ENCODE measurements around the gene LMO7.

Gene LMO7

DNA sequence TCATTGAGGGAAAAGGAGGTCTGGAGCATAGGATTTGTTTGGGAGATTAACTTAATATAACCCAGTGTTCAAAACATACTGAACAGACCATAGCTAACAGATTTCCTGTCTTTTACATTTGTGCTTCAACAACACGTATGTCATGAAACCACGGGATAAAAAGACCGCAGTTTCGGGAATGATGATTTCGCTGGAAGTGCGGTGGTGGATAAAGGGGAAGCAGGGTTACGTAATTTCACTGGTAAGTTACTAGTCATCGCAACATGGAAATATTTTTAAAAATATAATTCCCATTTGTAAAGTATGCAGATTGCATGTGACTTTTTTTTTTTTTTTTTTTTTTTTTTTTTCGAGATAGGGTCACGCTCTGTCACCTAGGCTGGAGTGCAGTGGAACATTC lies 237.4 kb downstream of the LMO7 start:
- no peak for DNase-seq (ENCODE audit: insufficient read length, low spot score)
- FAIRE-seq, result no peak

DNA sequence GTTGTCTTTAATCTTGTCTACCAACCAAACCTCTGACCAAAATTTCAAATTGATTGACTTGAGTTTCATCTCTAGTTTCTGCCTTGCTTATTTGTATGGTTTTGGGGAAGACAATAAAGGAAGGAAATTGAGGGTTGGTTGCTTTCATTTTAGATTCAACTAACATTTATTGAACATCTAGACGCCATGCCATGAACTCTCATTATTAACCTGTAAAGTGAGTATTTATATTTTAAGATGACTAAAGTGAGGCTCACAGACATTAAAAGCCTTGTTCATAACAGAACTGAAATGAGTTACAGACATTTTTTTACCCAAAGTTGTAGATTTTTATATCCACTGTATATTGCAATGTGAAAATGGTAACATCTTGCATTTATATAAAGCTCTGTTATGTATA lies 239.3 kb downstream of the LMO7 start:
- DNase-seq (ENCODE audit: insufficient read length, low spot score), result no peak
- FAIRE-seq, result no peak

DNA sequence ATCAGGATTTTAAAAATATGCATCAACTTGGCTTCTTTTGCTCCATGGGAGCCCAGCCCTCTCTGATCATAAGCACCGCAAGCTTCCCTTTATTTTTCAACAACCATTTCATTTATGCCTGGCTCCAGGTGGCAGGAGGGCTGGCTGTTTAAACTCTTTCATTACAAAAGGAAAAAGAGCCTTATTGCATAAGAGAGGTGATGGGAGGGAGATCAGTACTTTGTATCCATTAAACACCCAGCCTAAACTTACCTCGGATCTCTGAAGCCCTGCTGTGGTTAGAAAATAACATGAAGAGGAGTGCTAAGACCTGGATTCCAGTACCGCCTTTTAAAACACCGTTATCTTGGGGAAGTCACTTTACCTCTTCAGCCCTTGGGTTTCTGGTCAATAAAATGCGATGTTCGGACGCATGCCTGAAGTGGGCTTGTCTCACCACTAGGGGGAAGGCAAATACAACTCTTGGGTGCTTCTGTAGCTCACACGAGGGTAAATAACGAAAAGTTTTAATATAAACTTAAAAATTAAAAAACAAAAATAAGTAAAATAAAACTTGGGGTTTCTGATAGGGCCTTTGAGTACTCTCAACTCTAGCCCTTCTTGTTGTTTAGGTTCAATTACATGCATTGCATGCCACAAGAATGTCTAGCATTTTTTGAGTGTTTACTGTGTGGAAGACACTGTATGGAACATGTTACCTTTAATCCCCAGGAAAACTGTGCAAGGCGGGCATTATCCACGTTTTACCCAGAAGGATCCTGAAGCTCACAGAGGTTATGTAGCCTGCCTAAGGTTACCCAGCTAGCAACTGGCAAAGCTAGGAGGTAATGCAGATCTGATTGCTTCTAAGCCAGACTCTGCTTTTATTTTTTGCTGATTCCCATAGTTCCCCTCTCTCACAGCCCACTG lies 240.3 kb downstream of the LMO7 start:
- DNase-seq (ENCODE audit: insufficient read length, low spot score) (peak; percentile 20), FAIRE-seq (no peak)

DNA sequence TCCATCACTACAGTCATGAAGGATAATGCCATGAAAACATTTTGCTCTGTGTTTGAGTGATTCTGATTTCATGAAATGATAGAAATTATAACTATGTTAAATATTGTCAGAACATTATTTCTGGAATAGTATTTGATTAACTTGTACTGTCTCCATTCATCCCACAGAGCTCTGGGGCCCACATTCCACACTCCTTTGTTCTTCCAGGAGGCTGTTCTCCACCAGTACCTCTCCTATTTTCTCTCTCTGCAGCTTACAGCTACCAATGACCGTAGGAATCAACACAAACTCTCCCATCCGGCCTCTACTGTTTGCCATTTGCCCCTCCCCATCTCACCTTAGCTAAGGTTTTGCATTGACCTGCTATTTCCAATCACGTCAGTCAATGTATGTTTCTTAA lies 240.9 kb downstream of the LMO7 start:
- DNase-seq (ENCODE audit: insufficient read length, low spot score), result no peak
- no peak for FAIRE-seq

DNA sequence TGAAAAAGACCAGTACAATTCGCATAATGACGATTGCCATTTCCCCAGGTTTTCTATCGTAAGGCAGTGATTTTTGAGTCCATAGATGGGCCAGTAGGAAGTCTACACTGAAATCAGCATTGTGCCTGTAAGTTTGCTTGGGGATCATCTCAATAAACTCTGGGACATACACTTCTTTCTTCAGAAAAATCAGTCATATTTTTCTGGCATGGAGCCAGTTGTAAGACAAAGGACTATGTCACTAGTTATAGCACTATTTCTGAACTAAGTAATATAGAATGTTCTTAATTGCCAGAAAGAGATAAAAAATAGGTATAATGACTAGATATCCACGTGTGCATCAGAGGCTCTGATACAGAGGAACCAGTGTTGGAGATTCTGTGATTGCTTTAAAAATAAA lies 243.5 kb downstream of the LMO7 start:
- DNase-seq (ENCODE audit: insufficient read length, low spot score) (no peak), FAIRE-seq (no peak)

DNA sequence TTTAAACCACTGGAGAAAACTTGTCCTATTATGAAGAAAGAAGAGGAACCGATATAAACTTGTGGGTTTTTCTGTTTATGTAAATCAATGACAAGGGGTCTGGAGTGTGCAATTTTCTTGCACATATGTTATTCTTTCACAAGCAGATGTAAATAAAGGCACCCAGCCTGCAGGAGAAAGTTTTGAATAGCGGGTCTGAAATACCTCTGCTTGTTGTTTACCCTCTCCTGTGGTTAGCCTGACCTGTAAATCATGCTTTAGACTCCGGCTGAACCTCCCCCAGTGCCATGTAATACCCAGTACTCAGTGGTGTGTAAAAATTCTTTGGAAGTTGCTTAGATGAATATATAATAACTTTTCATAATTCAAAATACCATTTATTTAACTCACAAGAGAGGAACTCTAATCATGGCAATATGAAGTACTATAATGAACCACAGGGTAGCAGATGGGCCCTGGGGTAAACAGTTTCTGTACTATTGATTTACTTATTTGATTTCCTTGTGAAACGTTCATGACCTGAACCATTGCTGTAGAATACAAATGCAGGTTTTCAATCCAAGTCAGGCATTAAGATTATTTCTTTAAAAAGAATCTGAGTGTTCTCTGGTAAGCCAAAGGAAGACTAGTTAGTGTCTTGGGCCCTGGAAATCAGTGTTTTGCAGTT lies 245.1 kb downstream of the LMO7 start:
- FAIRE-seq, result no peak
- no peak for DNase-seq (ENCODE audit: insufficient read length, low spot score)

DNA sequence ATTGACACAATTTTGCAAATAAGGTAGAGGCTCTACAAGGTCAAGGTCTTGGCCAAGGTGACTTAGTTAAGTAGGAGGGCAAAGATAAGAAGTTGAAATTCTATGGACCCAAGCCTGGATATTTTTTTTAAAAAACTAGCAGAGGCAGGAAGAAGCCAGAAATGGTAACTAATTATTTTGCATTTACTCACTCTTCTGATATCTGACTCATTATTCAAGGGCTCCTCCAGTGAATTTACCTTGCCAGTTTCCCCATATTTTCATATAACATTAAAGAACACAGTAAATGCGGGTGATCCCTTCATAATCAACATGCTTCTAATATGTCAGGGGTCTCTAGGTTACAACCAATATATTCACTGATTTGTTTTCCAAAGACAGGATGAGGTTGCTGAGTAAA lies 246.1 kb downstream of the LMO7 start:
- DNase-seq (ENCODE audit: insufficient read length, low spot score) (no peak), FAIRE-seq (no peak)

DNA sequence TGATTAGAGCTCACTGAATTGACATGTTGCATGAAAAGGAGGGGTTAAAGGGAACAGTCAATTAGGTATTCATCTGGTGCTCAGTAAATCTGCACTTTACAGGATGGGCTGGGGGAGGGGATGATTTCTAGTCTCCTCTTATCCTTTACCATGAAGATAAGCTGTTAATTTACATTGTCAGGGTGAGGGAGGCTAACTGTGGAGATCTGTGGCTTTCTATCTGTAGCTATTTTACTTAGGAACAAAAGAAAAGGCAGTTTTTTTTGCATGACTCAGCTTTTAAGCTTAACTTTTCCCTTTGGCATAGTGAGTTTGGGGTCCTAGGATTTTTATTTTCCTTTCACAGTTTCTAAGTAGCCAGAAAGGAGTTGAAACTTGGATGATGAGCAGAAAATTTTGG lies 253.3 kb downstream of the LMO7 start:
- no peak for FAIRE-seq
- no peak for DNase-seq (ENCODE audit: insufficient read length, low spot score)

DNA sequence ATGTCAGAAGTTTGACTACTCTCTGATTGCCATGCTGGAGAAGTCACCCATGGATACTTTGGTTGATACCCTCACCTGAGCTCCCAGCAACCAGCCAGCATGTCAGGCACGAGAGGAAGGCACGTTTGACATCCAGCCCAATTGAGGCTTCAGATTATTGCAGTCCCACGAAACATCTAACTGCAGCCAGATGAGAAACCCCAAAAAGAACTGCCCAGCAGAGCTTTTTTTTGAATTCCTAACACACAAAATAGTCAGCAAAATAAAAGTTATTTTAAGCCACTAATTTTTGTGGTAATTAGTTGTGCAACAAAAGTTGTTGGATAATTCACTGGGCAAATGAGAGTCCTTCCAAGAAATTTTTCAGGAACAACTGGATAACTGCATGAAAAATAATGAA lies 259.0 kb downstream of the LMO7 start:
- FAIRE-seq (no peak), DNase-seq (ENCODE audit: insufficient read length, low spot score) (no peak)

DNA sequence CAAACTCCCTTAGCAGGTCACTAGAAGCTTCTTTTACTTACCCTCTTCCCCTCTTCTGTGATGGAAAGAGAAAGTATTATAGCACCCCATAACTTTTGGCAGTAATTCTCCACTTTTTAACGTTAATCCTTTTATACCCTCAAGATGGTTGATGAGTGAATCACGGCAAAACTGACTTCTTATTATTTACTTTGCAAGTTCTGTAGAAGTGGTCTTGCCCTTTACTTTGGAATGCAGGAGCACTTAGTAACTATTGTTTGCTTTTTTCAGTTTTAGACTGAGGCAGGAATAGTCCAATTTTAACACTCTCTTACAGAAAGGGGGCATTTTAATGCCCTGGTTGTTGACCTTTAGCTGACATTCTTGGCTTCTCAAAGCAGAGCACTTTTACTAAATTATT lies 260.1 kb downstream of the LMO7 start:
- DNase-seq (ENCODE audit: insufficient read length, low spot score) (no peak), FAIRE-seq (no peak)

DNA sequence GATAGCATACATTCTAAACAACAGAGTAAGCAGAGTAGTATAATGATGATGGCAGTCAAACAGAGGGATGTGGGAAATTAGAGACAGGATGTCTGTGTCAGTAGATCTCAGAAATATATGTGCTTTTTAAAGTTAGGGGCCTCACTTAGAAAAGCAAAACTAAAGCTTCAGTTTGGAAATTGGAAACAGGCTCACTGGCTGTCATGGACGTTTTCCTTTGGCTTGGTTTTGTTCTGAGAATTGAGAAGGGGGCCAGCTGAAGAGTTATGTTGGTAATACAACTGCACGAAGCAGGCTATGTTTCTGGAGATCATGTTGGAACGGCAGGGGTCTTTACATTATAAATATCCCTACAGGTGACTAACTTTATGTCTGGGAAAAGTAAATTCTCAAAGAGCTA lies 261.3 kb downstream of the LMO7 start:
- DNase-seq (ENCODE audit: insufficient read length, low spot score) (no peak), FAIRE-seq (no peak)

DNA sequence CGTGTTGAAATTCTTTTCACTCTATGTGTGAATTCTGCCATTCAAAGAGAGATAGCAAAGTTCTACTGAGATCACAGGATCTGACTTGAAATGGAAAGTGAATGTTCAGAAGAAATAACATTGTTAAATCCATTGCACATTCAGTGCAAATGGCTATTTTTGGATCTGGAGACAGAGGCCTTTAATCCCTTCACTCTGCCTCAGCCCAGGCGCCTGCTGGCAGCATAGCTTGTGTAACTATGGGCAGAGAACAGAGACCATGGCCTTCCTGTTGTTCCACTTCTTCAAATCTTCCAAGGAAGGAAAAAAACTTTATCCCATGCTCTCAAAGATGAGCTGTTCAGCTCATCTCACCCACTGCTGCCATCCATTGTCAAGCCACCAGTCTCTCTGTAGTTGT lies 265.4 kb downstream of the LMO7 start:
- DNase-seq (ENCODE audit: insufficient read length, low spot score), result no peak
- FAIRE-seq, result no peak

DNA sequence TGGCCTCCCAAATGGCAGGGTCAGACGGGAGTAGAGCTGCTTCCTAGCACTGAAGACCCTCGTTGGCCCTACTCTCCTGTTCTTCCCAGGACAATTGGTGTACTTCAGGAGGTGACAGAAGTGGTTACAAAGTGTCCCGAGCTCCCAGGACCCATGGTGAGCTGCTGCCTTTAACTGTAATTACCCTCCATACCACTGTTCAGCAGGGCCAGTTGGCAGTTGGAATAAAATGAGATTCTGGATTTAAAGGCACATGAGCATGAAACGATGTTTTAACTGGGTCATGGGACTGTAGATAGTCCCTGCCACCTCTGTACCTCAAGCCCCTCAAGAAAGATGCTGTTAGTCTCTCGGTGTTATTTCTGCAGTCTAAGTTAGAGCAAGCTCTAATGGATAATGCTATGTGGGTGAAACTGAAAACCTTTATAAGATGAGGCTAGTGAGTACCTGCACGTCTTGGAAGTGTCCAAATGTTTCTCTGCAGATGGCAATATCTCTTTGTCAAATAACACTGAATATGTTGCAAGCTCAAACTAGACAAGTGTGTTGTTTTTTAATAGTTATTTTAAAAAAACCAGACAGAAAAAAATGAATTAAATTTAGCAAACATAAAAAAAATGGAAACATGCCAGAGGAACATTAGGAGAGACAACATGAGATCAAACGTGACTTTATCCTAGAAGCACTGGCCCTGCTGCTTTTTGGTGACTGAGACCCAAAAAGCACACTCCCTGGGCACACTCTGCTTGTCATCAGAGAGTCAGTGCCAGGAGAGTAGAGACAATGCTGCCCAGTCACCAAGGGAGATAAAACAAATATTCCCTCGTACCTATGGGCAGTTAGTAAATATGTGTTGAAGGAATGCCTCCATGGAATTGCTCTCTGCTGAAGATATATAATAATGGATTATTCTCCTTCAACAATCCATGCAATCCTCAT lies 266.3 kb downstream of the LMO7 start:
- FAIRE-seq (no peak), DNase-seq (ENCODE audit: insufficient read length, low spot score) (no peak)

DNA sequence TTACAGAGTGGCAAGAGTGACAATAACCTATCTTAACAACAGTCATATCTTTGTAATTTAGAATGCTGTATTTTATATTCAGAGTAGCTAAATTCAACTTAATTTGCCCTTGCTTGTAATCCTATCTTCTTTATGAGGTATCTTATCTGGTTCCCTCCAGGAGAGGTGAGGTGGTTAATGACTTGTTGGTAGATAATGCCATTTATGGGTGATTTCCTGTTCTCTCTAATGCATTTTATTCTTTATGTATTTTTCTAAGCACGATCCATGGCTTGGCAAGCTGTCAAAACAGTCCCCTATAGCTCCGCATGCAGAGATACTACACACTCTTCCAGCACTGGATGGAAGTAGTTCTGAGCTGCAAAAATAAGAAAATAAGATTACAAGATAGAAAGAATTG lies 267.9 kb downstream of the LMO7 start:
- DNase-seq (ENCODE audit: insufficient read length, low spot score) (no peak), FAIRE-seq (no peak)

DNA sequence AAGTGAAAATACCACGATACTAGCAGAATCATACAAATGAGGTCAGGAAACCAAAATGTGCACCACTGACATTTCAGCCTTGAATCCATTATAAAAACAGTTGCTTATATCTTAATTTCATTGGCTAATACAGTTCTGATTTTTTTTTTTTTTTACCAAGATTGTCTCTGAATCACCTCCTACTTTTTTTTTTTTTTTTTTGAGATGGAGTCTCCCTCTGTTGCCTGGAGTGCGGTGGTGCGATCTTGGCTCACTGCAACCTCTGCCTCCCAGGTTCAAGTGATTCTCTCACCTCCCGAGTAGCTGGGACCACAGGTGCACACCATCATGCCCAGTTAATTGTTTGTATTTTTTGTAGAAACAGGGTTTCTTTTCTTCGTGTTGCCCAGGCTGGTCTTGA lies 270.2 kb downstream of the LMO7 start:
- DNase-seq (ENCODE audit: insufficient read length, low spot score), result no peak
- no peak for FAIRE-seq

DNA sequence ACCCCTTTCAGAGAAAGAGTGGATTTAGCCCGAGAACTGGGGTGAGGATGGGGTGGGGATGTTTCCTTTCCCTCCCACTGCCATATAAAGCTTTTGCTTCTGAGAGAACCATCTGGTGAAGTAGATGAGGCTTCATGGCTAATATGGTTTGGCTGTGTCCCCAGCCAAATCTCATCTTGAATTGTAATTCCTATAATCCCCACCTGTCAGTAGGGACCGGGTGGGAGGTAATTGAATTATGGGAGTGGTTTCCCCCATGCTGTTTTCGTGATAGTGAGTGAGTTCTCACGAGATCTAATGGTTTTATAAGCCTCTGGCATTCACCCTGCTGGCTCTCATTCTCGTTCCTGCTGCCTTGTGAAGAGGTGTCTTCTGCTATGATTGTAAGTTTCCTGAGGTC lies 270.9 kb downstream of the LMO7 start:
- no peak for DNase-seq (ENCODE audit: insufficient read length, low spot score)
- FAIRE-seq, result no peak

DNA sequence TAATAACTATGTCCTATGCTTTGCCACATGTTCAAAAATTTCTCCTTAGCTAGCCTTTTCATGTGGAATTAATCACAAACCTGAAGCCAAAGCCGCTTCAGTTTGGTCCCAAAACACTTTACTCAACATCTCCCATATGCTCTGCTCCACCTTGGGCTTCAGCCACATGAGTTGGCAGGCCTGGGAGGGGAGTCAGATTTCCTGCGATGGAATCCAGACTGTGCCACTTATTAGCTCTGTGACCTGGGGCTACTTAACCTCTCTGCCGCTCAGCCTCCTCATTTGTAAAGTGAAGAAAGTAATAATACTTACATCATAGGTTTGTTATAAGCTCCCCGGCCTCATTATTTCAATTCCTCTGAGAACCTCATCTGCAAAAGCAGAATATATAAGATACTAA lies 272.0 kb downstream of the LMO7 start:
- FAIRE-seq (no peak), DNase-seq (ENCODE audit: insufficient read length, low spot score) (no peak)

Data from HTR-8/SVneo (cell line).